Epithelial cell of esophagus (primary cell): ENCODE data around the gene DLGAP5.
A peak's percentile ranks its signal among the peaks of the same experiment; 100 is the strongest.

Source experiments
- DNase-seq: peaks from one replicate; pipeline ENCODE4 v3.0.0; 2010; ENCODE audit warnings: low read depth
- H3K4me3 ChIP-seq: 2 replicates; pipeline ENCODE4 v1.5.1; 2011; ENCODE audit warnings: mild to moderate bottlenecking, low read length, control low read depth
- CTCF ChIP-seq: IDR thresholded peaks from 2 replicates; pipeline ENCODE4 v1.5.1; 2011; ENCODE audit warnings: low read depth, mild to moderate bottlenecking, low read length, control low read depth, inconsistent platforms; ENCODE audit not compliant: insufficient read depth; ENCODE audit errors: missing control alignments

The DLGAP5 gene

GRCh38 chr14:55206175-55206693, 14.8 kb upstream of the DLGAP5 start:
- no peak for DNase-seq
- TF ChIP-seq CTCF: no peak
- H3K4me3 ChIP-seq: no peak overlapping the region

GRCh38 chr14:55201219-55202101, 10.1 kb upstream of the DLGAP5 start:
- TF ChIP-seq CTCF: no peak
- H3K4me3 ChIP-seq: no peak overlapping the region
- no peak for DNase-seq

- TF ChIP-seq CTCF: no peak
- no peak for DNase-seq
- no peak overlapping the region for H3K4me3 ChIP-seq
These were observed 9.3 kb upstream of the DLGAP5 start for GRCh38 chr14:55200651-55201050.

GRCh38 chr14:55198749-55199148, 7.4 kb upstream of the DLGAP5 start:
- no peak for DNase-seq
- no peak overlapping the region for H3K4me3 ChIP-seq
- no peak for TF ChIP-seq CTCF

GRCh38 chr14:55194656-55195355, 3.4 kb upstream of the DLGAP5 start:
- TF ChIP-seq CTCF: no peak
- no peak overlapping the region for H3K4me3 ChIP-seq
- DNase-seq: no peak

- peak overlapping the region; percentile 95 for H3K4me3 ChIP-seq
- peak; percentile 5 for DNase-seq
- TF ChIP-seq CTCF: no peak
These were observed 753 bp upstream of the DLGAP5 start for GRCh38 chr14:55192054-55192621.
